ENCODE results near the gene NCOA7.
"Not testable (repeated sequence)": the region's sequence is repeated elsewhere in the genome, so short reads cannot be mapped to it uniquely, and the experiment has no call there.

The NCOA7 gene

DNA sequence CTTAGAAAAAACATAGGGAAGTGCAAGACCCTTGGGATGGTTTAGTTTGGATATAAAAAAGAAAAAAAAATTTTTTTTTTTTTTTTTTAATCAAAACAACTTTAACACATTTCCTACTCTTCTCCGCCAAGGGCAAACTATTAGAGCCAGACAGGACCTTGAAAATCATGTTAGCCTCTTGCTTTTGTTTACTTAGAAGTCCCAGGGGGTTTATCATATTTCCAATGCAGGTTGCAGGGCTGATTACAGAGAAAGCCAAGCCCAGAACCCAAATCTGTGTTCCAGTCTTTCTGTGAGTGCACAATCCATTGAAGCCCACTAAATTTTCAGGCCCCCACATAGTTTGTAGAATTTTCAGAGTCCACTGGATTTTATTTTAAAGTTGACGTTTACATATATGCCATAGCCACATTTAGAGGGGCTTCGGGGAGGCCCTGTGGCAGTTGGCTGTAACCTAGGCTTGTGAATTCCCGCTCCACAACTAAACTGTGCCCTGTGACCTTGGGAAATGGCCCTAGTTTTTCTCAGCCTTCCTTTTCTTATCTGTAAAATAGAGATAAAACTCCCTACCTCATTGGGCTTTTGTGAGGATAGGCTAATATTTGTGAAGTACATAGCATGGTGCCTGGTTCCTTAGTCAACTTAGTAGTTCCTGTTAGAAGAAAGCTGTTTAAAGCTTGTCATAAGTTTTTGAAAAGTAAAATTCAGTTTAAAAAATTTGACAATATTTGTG lies 55.7 kb downstream of the NCOA7 start:
- no peak overlapping the region for H3K4me3 ChIP-seq (replicated peaks; ENCODE audit: low read depth, low read length)
- TF ChIP-seq, protein P1, sequence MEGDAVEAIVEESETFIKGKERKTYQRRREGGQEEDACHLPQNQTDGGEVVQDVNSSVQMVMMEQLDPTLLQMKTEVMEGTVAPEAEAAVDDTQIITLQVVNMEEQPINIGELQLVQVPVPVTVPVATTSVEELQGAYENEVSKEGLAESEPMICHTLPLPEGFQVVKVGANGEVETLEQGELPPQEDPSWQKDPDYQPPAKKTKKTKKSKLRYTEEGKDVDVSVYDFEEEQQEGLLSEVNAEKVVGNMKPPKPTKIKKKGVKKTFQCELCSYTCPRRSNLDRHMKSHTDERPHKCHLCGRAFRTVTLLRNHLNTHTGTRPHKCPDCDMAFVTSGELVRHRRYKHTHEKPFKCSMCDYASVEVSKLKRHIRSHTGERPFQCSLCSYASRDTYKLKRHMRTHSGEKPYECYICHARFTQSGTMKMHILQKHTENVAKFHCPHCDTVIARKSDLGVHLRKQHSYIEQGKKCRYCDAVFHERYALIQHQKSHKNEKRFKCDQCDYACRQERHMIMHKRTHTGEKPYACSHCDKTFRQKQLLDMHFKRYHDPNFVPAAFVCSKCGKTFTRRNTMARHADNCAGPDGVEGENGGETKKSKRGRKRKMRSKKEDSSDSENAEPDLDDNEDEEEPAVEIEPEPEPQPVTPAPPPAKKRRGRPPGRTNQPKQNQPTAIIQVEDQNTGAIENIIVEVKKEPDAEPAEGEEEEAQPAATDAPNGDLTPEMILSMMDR (IDR thresholded peaks at IDR 0.05; ENCODE audit: low read length, missing control alignments): no peak
- DNase-seq (ENCODE audit: low read depth): no peak

DNA sequence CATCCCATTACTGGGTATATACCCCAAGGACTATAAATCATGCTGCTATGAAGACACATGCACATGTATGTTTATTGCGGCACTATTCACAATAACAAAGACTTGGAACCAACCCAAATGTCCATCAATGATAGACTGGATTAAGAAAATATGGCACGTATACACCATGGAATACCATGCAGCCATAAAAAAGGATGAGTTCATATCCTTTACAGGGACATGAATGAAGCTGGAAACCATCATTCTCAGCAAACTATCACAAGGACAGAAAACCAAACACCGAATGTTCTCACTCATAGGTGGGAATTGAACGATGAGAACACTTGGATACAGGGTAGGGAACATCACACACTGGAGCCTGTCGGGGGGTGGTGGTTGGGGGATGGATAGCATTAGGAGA lies 57.5 kb downstream of the NCOA7 start:
- H3K4me3 ChIP-seq (replicated peaks; ENCODE audit: low read depth, low read length); DNase-seq (ENCODE audit: low read depth): not testable (repeated sequence)

GRCh38 chr6:125850361-125850760 lies 59.6 kb downstream of the NCOA7 start:
- DNase-seq (ENCODE audit: low read depth): no peak
- no peak overlapping the region for H3K4me3 ChIP-seq (replicated peaks; ENCODE audit: low read depth, low read length)
- TF ChIP-seq, protein P1 (IDR thresholded peaks at IDR 0.05; ENCODE audit: low read length, missing control alignments): no peak

DNA sequence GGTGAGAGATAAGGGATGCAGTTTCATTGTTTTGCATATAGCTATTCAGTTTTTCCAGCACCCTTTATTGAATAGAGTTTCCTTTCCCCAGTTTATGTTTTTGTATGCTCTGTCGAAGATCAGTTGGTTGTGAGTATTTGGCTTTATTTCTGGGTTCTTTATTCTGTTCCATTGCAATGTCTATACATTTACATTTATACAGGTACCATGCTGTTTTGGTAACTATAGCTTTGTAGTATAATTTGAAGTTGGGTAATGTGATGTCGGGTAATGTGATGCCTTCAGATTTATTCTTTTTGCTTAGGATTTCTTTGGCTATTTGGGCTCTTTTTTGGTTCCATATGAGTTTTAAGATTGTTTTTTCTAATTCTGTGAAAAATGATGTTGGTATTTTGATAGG lies 61.8 kb downstream of the NCOA7 start:
- DNase-seq (ENCODE audit: low read depth): no peak
- TF ChIP-seq, protein P1 (IDR thresholded peaks at IDR 0.05; ENCODE audit: low read length, missing control alignments): no peak
- H3K4me3 ChIP-seq (replicated peaks; ENCODE audit: low read depth, low read length): no peak overlapping the region

GRCh38 chr6:125853168-125853567 lies 62.4 kb downstream of the NCOA7 start:
- no peak overlapping the region for H3K4me3 ChIP-seq (replicated peaks; ENCODE audit: low read depth, low read length)
- TF ChIP-seq, protein P1 (IDR thresholded peaks at IDR 0.05; ENCODE audit: low read length, missing control alignments): no peak
- no peak for DNase-seq (ENCODE audit: low read depth)

DNA sequence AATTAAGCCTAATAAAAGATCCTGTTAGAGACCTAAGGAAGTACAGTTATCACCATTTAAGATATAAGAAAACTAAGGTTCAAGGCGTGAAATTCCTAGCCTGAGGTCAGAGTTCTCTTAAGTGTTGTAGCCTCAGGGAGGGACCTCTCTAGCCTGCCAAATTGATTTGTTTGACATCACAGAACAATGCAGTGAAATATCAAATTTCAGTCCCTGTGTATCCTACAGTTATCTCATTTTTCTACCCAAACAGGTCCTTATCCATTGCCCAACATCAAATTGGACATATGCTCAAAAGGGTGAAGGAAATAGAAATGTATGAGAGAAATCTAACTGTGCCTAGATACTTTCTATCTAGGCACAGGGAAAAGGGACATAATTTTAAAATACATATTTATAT lies 63.0 kb downstream of the NCOA7 start:
- TF ChIP-seq, protein P1 (IDR thresholded peaks at IDR 0.05; ENCODE audit: low read length, missing control alignments): no peak
- DNase-seq (ENCODE audit: low read depth): no peak
- no peak overlapping the region for H3K4me3 ChIP-seq (replicated peaks; ENCODE audit: low read depth, low read length)

DNA sequence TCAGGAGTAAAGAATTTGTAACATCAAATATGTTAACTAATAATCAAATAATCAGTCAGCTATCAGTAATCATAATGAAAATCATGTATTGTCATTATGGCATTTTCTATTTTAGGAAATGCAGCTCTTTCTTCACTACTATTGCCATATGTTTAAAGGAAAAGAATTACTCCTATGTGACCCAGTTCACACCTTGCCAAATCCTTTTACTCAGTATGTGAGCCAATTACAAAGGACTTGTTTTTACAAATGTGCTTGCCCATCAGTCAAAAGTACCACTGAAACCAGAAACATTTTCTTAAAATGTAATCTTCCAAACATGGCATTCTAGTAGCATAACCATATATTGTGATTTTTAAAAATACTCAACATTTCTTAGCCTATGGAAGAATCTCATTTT lies 63.6 kb downstream of the NCOA7 start:
- DNase-seq (ENCODE audit: low read depth): no peak
- TF ChIP-seq, protein P1 (IDR thresholded peaks at IDR 0.05; ENCODE audit: low read length, missing control alignments): no peak
- H3K4me3 ChIP-seq (replicated peaks; ENCODE audit: low read depth, low read length): no peak overlapping the region
